GM21723 (cell line): ENCODE data around the gene TAS2R40.

ENCODE experiments used
- ATAC-seq: cut with Tn5 transposase; IDR thresholded peaks from one replicate; pipeline ENCODE4 v1.9.1; 2021; ENCODE audit warnings: mild to moderate bottlenecking, moderate library complexity; ENCODE audit not compliant: unreplicated experiment

TAS2R40 gene

DNA sequence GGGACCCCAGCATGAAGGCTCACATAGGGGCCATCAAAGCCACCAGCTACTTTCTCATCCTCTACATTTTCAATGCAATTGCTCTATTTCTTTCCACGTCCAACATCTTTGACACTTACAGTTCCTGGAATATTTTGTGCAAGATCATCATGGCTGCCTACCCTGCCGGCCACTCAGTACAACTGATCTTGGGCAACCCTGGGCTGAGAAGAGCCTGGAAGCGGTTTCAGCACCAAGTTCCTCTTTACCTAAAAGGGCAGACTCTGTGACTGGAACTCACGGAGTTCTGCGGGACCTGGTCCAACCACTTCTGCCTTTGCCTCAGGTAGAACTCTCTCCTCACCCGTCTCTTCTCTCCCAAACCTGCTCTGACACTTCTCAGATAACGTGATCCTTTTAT, 945 bp downstream of the TAS2R40 start:
- ATAC-seq, result no peak

DNA sequence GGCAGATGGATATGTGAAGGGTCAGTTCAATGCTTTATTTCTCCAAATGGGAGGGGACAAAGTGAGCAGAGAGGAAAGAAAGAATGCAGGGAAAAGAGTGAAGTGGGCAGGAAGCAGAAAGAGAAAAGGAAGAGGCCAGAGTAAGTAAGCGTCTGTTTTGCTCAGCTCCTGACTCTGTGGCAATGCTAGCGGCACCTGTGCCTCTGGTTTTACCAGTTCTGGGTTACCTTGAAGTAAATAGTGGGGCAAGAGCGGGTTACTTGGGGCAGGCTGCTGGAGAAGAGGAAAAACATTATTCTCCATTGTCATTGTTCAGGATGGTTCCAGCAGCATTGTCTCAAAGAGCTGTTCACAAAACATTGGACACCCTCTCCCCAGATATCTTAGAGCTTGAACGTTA, 1.9 kb downstream of the TAS2R40 start:
- ATAC-seq, result no peak

DNA sequence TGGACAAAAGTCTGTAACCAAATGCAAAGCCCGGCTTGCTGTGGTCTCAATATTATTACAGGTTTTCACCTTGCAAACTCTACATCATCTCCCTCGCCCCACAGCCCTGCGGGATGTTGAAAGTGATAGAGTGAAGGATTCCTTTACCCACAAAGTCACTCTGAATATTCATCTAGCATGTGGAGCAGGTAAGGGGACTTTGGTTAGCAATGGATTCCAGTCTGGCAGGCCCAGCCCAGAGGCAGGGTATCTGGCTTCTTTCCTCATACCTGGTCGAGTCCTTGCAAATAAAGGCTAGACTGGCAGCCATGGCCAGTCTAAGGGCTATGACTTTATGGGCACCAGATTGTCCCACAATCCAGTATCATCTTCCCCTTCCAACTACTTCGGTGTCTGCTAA, 3.2 kb downstream of the TAS2R40 start:
- no peak for ATAC-seq

GRCh38 chr7:143227806-143228205, 6.0 kb downstream of the TAS2R40 start:
- ATAC-seq, result no peak

- ATAC-seq, result no peak
Observed at GRCh38 chr7:143229054-143229790, 7.4 kb downstream of the TAS2R40 start.

GRCh38 chr7:143230602-143231457, 9.0 kb downstream of the TAS2R40 start:
- no peak for ATAC-seq

DNA sequence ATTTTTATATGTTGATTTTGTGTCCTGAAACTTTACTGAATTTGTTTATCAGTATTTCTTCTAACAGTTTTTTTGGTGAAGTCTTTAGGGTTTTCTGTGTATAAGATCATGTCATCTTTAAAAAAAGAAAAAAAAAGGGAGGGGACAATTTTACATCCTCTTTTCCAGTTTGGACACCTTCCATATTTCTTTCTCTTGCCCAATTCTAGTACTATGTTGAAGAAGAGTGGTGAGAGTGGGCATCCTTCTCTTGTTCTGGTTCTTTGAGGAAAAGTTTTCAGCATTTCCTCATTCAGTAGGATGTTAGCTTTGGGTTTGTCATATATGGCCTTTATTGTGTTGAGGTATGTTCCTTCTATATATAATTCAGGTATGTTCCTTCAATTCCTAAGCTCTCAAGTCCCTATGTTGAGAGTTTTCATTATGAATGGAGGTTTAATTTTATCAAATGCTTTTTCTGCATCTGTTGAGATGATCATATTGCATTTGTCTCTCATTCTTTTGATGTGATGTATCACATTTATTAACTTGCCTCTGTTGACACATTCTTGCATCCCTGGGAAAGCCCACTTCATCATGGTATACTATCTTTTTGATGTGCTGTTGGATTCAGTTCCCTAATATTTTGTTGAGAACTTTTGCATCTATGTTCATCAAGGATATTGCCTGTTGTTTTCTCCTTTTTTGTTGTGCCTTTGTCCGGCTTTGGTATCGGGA, 12.1 kb downstream of the TAS2R40 start:
- ATAC-seq, result no peak

DNA sequence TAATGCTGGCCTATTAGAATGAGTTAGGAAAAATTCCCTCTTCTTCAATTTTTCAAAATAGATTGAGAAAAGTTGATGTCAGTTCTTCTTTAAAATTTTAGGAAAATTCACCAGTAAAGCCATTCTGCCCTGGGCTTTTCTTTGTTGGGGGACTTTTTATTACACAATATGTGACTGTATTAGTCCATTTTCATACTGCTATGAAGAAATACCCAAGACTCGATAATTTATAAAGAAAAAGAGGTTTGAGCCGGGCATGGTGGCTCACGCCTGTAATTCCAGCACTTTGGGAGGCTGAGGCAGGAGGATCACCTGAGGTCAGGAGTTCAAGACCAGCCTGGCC, 12.7 kb downstream of the TAS2R40 start:
- ATAC-seq, result no peak

GRCh38 chr7:143235561-143235960, 13.7 kb downstream of the TAS2R40 start:
- no peak for ATAC-seq

- no peak for ATAC-seq
Observed at GRCh38 chr7:143236408-143236990, 14.7 kb downstream of the TAS2R40 start.

- ATAC-seq, result no peak
Observed at GRCh38 chr7:143237366-143237765, 15.5 kb downstream of the TAS2R40 start.

- no peak for ATAC-seq
Observed at GRCh38 chr7:143238289-143238980, 16.6 kb downstream of the TAS2R40 start.

DNA sequence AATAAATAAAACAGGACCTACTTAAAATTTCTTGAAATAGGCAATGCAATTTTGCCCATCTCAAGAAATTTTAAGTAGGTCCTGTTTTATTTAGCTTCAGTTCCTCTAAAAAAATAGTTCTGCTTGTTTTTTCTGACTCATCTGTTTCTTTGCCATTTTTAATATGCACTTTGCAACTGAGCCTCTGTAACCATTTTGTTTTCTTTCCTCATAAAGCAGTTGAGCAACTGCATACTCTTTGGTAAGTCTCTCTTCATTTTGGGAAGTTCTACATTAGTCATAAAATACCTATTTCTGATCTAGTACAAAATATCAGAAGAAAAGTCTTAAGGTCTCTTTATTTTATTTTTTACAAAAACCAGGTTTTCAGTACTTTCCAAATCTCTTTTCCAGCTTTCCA, 18.0 kb downstream of the TAS2R40 start:
- no peak for ATAC-seq

- ATAC-seq, result peak; percentile 97
Observed at GRCh38 chr7:143240291-143241168, 18.7 kb downstream of the TAS2R40 start.

DNA sequence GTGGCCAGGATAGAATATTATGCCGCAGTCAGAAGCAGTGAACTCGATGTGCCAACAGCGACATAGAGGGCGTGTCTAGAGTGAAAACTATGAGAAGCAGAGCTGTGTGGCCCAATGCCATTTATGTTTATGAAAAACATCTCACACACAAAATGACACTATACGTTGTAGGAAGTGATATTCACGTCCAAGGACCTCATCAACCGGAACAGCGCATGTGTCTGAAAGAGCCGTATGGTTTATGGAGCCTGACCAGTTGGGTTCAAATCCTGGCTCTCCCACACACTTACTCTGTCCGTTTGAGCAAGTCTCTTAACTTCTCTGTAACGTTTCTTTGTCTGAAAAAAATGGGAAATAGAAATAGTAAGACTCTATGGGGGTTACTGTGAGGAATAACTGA, 20.5 kb downstream of the TAS2R40 start:
- no peak for ATAC-seq

DNA sequence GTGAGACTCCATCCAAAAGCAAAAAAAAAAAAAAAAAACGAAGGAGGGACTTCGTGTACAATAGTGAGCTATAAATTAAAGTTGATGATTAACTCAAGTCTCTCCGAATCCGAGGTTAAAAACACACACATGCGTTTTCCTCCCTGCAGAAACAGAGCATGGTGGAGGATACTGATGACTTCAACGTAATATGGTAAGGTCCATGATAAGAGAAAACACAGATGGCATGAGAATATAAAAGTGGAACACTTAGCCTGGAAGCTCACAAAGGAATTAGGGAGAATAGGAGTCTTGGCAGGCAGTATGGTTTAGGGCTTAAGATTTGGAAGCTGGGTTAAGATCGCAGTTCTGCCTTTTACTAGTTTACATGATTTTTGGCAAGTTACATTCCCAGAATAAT, 21.3 kb downstream of the TAS2R40 start:
- no peak for ATAC-seq

- no peak for ATAC-seq
Observed at GRCh38 chr7:143243614-143244013, 21.8 kb downstream of the TAS2R40 start.

- ATAC-seq, result no peak
Observed at GRCh38 chr7:143244321-143244720, 22.5 kb downstream of the TAS2R40 start.

DNA sequence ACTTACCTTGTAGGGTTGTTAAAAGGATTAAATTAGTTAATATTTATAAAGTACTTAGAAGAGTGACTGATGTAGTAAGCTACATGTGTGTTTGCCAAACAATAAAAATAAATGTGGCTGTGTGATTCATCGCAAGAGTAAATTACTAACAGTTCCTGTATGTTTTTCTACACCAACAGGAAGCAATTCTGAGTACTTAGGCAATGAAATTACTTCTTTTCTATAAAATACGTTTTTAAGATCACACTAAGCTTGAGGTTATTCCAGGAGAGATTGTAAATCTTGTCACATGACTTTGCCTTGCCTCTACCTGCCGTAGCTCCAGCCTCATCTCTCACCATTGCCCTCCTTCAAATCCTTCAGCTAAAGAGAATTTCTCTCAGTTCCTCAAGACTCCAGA, 23.3 kb downstream of the TAS2R40 start:
- no peak for ATAC-seq

DNA sequence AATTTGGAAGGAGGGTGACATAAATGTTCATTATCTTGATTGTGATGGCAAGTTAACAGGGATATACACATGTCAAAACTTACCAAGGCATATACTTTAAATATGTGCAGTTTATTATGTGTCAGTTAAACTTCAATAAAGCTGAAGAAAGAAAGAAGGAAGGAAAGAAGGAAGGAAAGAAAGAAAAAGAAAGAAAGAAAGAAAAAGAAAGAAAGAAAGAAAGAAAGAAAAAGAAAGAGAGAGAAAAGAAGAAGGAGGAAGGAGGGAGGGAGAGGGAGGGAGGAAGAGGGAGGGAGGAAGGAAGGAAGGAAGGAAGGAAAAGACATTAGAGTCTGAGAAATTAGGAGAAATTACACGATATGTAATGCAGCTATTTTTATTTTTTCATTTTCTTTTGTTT, 25.5 kb downstream of the TAS2R40 start:
- no peak for ATAC-seq
